B cell (primary cell): ENCODE data around the gene MAML2. TPM values are rescaled to one million over a fixed set of nuclear protein-coding genes. Genes with fewer than 3 reads are reported as not detected.

ENCODE experiments used
- ATAC-seq: fragments of 200-7000 bp; cut with Tn5 transposase; one replicate; pipeline ENCODE4 v1.10.0; 2021; ENCODE audit warnings: low read depth, mild to moderate bottlenecking, moderate number of reproducible peaks, moderate library complexity
- CTCF ChIA-PET: fragments of 350-600 bp; sonication (Branson Sonifier 250); formaldehyde crosslinking; loops from one replicate; lab custom pipeline; 2021; ENCODE audit warnings: antibody characterized with exemption, inconsistent platforms; lab: Charles Lee
- POLR2A ChIA-PET: fragments of 350-600 bp; sonication (Branson Sonifier 250); formaldehyde crosslinking; loops from one replicate; lab custom pipeline; 2021; ENCODE audit warnings: antibody characterized with exemption; lab: Charles Lee
- DNase-seq: peaks from one replicate; pipeline ENCODE4 v3.0.0; 2013
- H2AFZ ChIP-seq: 2 replicates; pipeline ENCODE4 v1.6.1; 2012; ENCODE audit warnings: mild to moderate bottlenecking, low read depth, low read length; ENCODE audit not compliant: insufficient read depth, poor library complexity, severe bottlenecking
- H3K27ac ChIP-seq, 2 donors: 1 replicate in 1 of 2; 2 replicates in 1 of 2; pipeline ENCODE4 v1.5.1; 2012 to 2013; ENCODE audit warnings: low read length in 2 of 2, mild to moderate bottlenecking in 2 of 2, moderate library complexity in 1 of 2
- H3K27me3 ChIP-seq, 4 experiments: fragments of 200-600 bp in 1 of 4; sonication (generic) in 1 of 4; replicated peaks in 1 of 4; 1 replicate in 2 of 4; 2 replicates in 2 of 4; pipeline versions ENCODE4 v1.6.1 to v1.7.0; 2013 to 2016; ENCODE audit warnings: low read length in 3 of 4, mild to moderate bottlenecking in 2 of 4, mixed read lengths in 1 of 4, moderate library complexity in 1 of 4; ENCODE audit not compliant: insufficient read depth in 4 of 4, control insufficient read depth in 3 of 4; ENCODE audit errors: control extremely low read depth in 1 of 4
- H3K36me3 ChIP-seq, 2 experiments: replicated peaks in 1 of 2; 1 replicate in 1 of 2; 2 replicates in 1 of 2; pipeline versions ENCODE4 v1.6.1 to v1.7.1; 2013; ENCODE audit warnings: low read length in 1 of 2; ENCODE audit not compliant: insufficient read depth in 2 of 2, control insufficient read depth in 1 of 2; ENCODE audit errors: control extremely low read depth in 1 of 2, extremely low read depth in 1 of 2
- H3K4me1 ChIP-seq, 2 donors: fragments of 200-600 bp in 1 of 2; sonication (generic) in 1 of 2; 1 replicate in 1 of 2; 2 replicates in 1 of 2; pipeline versions ENCODE4 v1.5.1 to v1.6.1; 2013 to 2017; ENCODE audit warnings: low read length in 2 of 2; ENCODE audit not compliant: control insufficient read depth in 2 of 2, insufficient read depth in 2 of 2
- H3K4me2 ChIP-seq: replicated peaks from 2 replicates; pipeline ENCODE3; 2012; ENCODE audit warnings: mild to moderate bottlenecking, low read depth, low read length; ENCODE audit not compliant: poor library complexity, severe bottlenecking
- H3K4me3 ChIP-seq, 5 experiments: fragments of 200-600 bp in 1 of 5; sonication (generic) in 1 of 5; 1 replicate in 3 of 5; 2 replicates in 2 of 5; pipeline versions ENCODE4 v1.5.1 to v1.7.0; 2011 to 2016; ENCODE audit warnings: low read length in 4 of 5, mild to moderate bottlenecking in 4 of 5, low read depth in 2 of 5, control low read depth in 1 of 5, moderate library complexity in 1 of 5; ENCODE audit not compliant: insufficient read depth in 1 of 5; ENCODE audit errors: control extremely low read depth in 1 of 5, extremely low read depth in 1 of 5
- H3K79me2 ChIP-seq: fragments of 200-600 bp; sonication (generic); one replicate; pipeline ENCODE4 v1.6.0; 2016; ENCODE audit warnings: low read length; ENCODE audit not compliant: control insufficient read depth, insufficient read depth
- H3K9ac ChIP-seq: fragments of 200-600 bp; sonication (generic); 2 replicates; pipeline ENCODE4 v1.6.1; 2017; ENCODE audit warnings: mild to moderate bottlenecking, low read length, moderate library complexity
- H3K9me3 ChIP-seq, 3 donors: one replicate each; pipeline versions ENCODE4 v1.6.1 to v1.7.1; 2013; ENCODE audit warnings: low read length in 2 of 3; ENCODE audit not compliant: control insufficient read depth in 2 of 3, insufficient read depth in 1 of 3; ENCODE audit errors: control extremely low read depth in 1 of 3
- H4K20me1 ChIP-seq: 2 replicates; pipeline ENCODE4 v1.6.0; 2012; ENCODE audit warnings: mild to moderate bottlenecking, low read length; ENCODE audit not compliant: insufficient read depth, control insufficient read depth, poor library complexity, severe bottlenecking
- H3K27ac Mint-ChIP-seq: one replicate; pipeline ENCODE4 v1.8.0; 2021; ENCODE audit warnings: mixed read lengths
- H3K27me3 Mint-ChIP-seq: one replicate; pipeline ENCODE4 v1.8.0; 2021; ENCODE audit warnings: mixed read lengths
- H3K4me1 Mint-ChIP-seq: one replicate; pipeline ENCODE4 v1.8.0; 2021; ENCODE audit warnings: mixed read lengths
- H3K4me3 Mint-ChIP-seq: one replicate; pipeline ENCODE4 v1.8.0; 2021; ENCODE audit warnings: mixed read lengths
- H3K9me3 Mint-ChIP-seq: one replicate; pipeline ENCODE4 v1.8.0; 2022; ENCODE audit warnings: mixed read lengths; ENCODE audit not compliant: insufficient read depth
- EZH2 ChIP-seq: IDR thresholded peaks from 2 replicates; pipeline ENCODE4 v1.6.1; 2012; ENCODE audit warnings: borderline replicate concordance, low read depth, mild to moderate bottlenecking, moderate library complexity, low read length; ENCODE audit not compliant: insufficient read depth, poor library complexity, severe bottlenecking
- WGBS: methylation state at CpG from one replicate; pipeline ENCODE4 v1.1.5; 2013; ENCODE audit warnings: missing lambda C conversion rate; ENCODE audit not compliant: insufficient coverage; 5-methylcytosine and 5-hydroxymethylcytosine counted together
- intact Hi-C: fragments of 100-400 bp; cut with micrococcal nuclease; formaldehyde crosslinking; loops from one replicate; pipeline ENCODE4 v1.10.0; 2022
- polyA plus RNA-seq: library from polyadenylated mRNA; depleted of rRNA; stranded (reverse); fragments of >200 nt; gene quantifications from 2 replicates; pipeline ENCODE4 v1.2.3, GENCODE V29; 2012
- total RNA-seq, 2 donors: library from RNA; stranded (reverse); fragments of 120-200 nt in 1 of 2; gene quantifications; 1 replicate in 1 of 2; 2 replicates in 1 of 2; pipeline versions ENCODE4 v1.2.3 to v1.2.4, GENCODE V29; 2013 to 2022
- TF ChIP-seq, protein P1 (sequence below): fragments of 200-600 bp; IDR thresholded peaks from one replicate; pipeline ENCODE4 v1.8.0; 2022; ENCODE audit warnings: antibody characterized with exemption, mild to moderate bottlenecking

The MAML2 gene
- total and polyA plus RNA-seq, 2 donors (not counting 1 experiment from before 2014, with no cell fraction given) = 10.7 to 26.4 TPM

DNA sequence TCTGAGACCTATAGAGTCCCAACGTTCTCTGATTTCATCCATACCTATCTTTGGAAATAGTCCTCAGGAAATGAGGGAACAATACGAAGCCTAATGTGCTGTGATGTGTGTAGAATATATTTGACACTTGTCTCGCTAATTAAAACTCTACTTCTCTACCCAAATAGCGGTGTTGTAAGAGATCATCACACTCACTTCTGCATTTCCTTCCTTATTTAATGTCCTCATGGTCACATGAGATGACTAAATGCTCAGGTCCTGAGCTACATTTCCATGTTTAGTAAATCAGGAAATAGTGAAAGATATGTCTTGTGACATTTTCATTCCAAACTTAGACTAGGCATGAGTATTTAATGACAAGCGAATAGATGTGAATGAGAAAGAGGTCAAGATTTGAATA is 112.3 kb downstream of the MAML2 start:
- no peaks in the 10 kb centered on the region for H3K27me3 ChIP-seq
- H3K79me2 ChIP-seq = peaks cover 55% of the 10 kb centered on the region
- Mint-ChIP-seq H3K27ac (no peak overlapping the region), H3K4me1 (peaks cover 45% of the 10 kb centered on the region), H3K27me3 (no peaks in the 10 kb centered on the region), H3K4me3 (peak overlapping the region; percentile 24), H3K9me3 (no peaks in the 10 kb centered on the region)
- H3K4me3 ChIP-seq = peak overlapping the region in 1 of 5 experiments; percentile 5
- H3K9me3 ChIP-seq = peaks cover 0 to 3% (median 0%) of the 10 kb centered on the region in 3 donors
- no peaks in the 10 kb centered on the region for H3K36me3 ChIP-seq
- peak overlapping the region; percentile 31 to 73 for H3K27ac ChIP-seq
- H4K20me1 ChIP-seq = no peaks in the 10 kb centered on the region
- ATAC-seq (peak; percentile 60), DNase-seq (peak; percentile 66)
- ChIA-PET CTCF (interaction anchor here (0.9 to 1.5 kb wide), 3 partner anchors 8 to 112 kb away, joined by 3 to 4 read pairs (median 3); partner anchors contain the start of gene MAML2), POLR2A (interaction anchor here (1.4 kb wide), 1 partner anchor 15 kb away, joined by 3 read pairs; no protein-coding TSS in a partner anchor)
- H3K9ac ChIP-seq = peak overlapping the region; percentile 24
- H3K4me2 ChIP-seq = peak overlapping the region; percentile 44
- peak overlapping the region; percentile 57 for H2AFZ ChIP-seq
- no peak for TF ChIP-seq EZH2
- TF ChIP-seq, protein P1, sequence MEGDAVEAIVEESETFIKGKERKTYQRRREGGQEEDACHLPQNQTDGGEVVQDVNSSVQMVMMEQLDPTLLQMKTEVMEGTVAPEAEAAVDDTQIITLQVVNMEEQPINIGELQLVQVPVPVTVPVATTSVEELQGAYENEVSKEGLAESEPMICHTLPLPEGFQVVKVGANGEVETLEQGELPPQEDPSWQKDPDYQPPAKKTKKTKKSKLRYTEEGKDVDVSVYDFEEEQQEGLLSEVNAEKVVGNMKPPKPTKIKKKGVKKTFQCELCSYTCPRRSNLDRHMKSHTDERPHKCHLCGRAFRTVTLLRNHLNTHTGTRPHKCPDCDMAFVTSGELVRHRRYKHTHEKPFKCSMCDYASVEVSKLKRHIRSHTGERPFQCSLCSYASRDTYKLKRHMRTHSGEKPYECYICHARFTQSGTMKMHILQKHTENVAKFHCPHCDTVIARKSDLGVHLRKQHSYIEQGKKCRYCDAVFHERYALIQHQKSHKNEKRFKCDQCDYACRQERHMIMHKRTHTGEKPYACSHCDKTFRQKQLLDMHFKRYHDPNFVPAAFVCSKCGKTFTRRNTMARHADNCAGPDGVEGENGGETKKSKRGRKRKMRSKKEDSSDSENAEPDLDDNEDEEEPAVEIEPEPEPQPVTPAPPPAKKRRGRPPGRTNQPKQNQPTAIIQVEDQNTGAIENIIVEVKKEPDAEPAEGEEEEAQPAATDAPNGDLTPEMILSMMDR = no peak
- H3K4me1 ChIP-seq = peaks cover 15 to 29% of the 10 kb centered on the region in 2 donors
- intact Hi-C loops = loop anchor here (1.0 kb wide), 1 partner anchor 9 kb away; no protein-coding TSS in a partner anchor
- no CpG with 5 or more reads among the region's 5 CpGs for WGBS

DNA sequence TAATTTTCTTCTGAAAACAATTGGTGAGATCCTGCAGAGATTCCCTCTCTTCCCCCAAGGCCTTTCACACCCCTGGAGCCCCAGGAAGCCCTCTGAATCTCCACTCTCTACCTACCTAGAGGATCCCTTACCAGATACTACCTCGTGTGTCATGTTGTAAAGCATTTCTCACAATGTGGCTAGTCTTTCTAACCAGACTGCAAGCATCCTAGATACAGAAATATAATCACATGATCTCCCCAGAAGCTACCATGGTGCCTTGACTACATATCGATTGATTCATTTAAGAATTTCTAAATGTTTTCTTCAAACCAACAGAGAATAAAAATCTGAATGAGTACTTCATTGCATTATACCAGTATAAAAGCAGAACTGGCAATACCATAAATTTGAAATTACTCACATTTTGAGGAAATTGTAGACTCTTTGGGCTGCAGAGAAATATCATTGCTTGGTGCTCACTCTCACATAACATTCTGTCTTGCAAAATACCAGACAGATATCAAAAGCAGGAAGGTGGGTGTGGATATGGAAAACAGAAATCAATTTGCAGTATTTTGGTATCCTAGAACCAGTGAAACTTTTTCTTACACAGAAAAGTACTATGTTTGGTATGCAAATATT is 113.5 kb downstream of the MAML2 start:
- intact Hi-C loops = no loop called here
- no peaks in the 10 kb centered on the region for H3K36me3 ChIP-seq

More for the DNA sequence above, 113.5 kb downstream of the MAML2 start:
- Histone ChIP-seq H3K4me1 (peaks cover 20 to 40% of the 10 kb centered on the region in 2 donors), H4K20me1 (no peaks in the 10 kb centered on the region), H2AFZ (no peak overlapping the region), H3K9me3 (peaks cover 0 to 6% (median 0%) of the 10 kb centered on the region in 3 donors), H3K4me2 (no peak overlapping the region), H3K27me3 (no peaks in the 10 kb centered on the region), H3K9ac (no peak overlapping the region), H3K79me2 (peaks cover 56% of the 10 kb centered on the region), H3K27ac (no peak overlapping the region), H3K4me3 (no peak overlapping the region)
- H3K27ac Mint-ChIP-seq = no peak overlapping the region
- peaks cover 49% of the 10 kb centered on the region for H3K4me1 Mint-ChIP-seq
- no peaks in the 10 kb centered on the region for H3K27me3 Mint-ChIP-seq
- no peaks in the 10 kb centered on the region for H3K9me3 Mint-ChIP-seq
- no peak for DNase-seq
- H3K4me3 Mint-ChIP-seq = no peak overlapping the region
- TF ChIP-seq EZH2 = no peak
- TF ChIP-seq, protein P1 = no peak
- ATAC-seq = no peak
- CTCF ChIA-PET = interaction anchor here (0.9 to 1.5 kb wide), 4 partner anchors 10 to 114 kb away, joined by 3 to 4 read pairs (median 3); partner anchors contain the start of gene MAML2
- WGBS = 100% methylated on average over 1 of the region's 2 CpGs
- POLR2A ChIA-PET = no interaction called here
